Activated CD4-positive, alpha-beta T cell treated with anti-CD3 and anti-CD28 coated beads, Interleukin-2, amount 50 U/mL, for 4 hours (primary cell): ENCODE data around the gene ENG.
"Not testable (repeated sequence)": the region's sequence is repeated elsewhere in the genome, so short reads cannot be mapped to it uniquely, and the experiment has no call there.

ENCODE experiments used
- DNase-seq, 2 experiments: peaks; one replicate each; pipeline ENCODE4 v3.0.0-alpha.2; 2020

Gene ENG

GRCh38 chr9:127863191-127863621, 8.7 kb upstream of the ENG start:
- no peak for DNase-seq

GRCh38 chr9:127862075-127863011, 7.9 kb upstream of the ENG start:
- peak in 1 of 2 experiments; percentile 10 for DNase-seq

GRCh38 chr9:127860779-127861178, 6.3 kb upstream of the ENG start:
- no peak for DNase-seq

- no peak for DNase-seq
Observed at GRCh38 chr9:127860260-127860659, 5.8 kb upstream of the ENG start.

- no peak for DNase-seq
Observed at GRCh38 chr9:127858041-127858512, 3.6 kb upstream of the ENG start.

- no peak for DNase-seq
Observed at GRCh38 chr9:127857278-127857677, 2.8 kb upstream of the ENG start.

GRCh38 chr9:127856729-127857116, 2.3 kb upstream of the ENG start:
- DNase-seq = no peak

GRCh38 chr9:127856094-127856728, 1.8 kb upstream of the ENG start:
- no peak for DNase-seq

GRCh38 chr9:127855522-127855921, 1.1 kb upstream of the ENG start:
- no peak for DNase-seq

- DNase-seq = no peak
Observed at GRCh38 chr9:127854960-127855359, 502 bp upstream of the ENG start.

- no peak for DNase-seq
Observed at GRCh38 chr9:127853312-127854183, 910 bp downstream of the ENG start.

GRCh38 chr9:127852829-127853228, 1.6 kb downstream of the ENG start:
- no peak for DNase-seq

- DNase-seq = no peak
Observed at GRCh38 chr9:127850286-127850830, 4.1 kb downstream of the ENG start.

- DNase-seq = no peak
Observed at GRCh38 chr9:127848756-127849504, 5.5 kb downstream of the ENG start.

- no peak for DNase-seq
Observed at GRCh38 chr9:127847833-127848755, 6.4 kb downstream of the ENG start.

- DNase-seq = no peak
Observed at GRCh38 chr9:127847178-127847510, 7.3 kb downstream of the ENG start.

- no peak for DNase-seq
Observed at GRCh38 chr9:127846443-127847177, 7.8 kb downstream of the ENG start.

- not testable (repeated sequence) for DNase-seq
Observed at GRCh38 chr9:127845619-127846018, 8.8 kb downstream of the ENG start.

- no peak for DNase-seq
Observed at GRCh38 chr9:127844821-127845359, 9.6 kb downstream of the ENG start.
